ENCODE data around the gene IL12A. TPM values are rescaled to one million over a fixed set of nuclear protein-coding genes. Genes with fewer than 3 reads are reported as not detected.

IL12A gene
- total RNA-seq, 2 donors from 2014 or later: 0.31 to 3.9 TPM

GRCh38 chr3:159964166-159964973, 24.3 kb upstream of the IL12A start:
- no peak for DNase-seq (ENCODE audit: low spot score)
- Histone ChIP-seq H3K27me3 (no peaks in the 10 kb centered on the region), H3K4me3 (no peak overlapping the region), H3K9me3 (no peaks in the 10 kb centered on the region), H3K36me3 (no peaks in the 10 kb centered on the region), H3K4me1 (no peaks in the 10 kb centered on the region), H3K27ac (no peak overlapping the region)
- TF ChIP-seq, protein P1, sequence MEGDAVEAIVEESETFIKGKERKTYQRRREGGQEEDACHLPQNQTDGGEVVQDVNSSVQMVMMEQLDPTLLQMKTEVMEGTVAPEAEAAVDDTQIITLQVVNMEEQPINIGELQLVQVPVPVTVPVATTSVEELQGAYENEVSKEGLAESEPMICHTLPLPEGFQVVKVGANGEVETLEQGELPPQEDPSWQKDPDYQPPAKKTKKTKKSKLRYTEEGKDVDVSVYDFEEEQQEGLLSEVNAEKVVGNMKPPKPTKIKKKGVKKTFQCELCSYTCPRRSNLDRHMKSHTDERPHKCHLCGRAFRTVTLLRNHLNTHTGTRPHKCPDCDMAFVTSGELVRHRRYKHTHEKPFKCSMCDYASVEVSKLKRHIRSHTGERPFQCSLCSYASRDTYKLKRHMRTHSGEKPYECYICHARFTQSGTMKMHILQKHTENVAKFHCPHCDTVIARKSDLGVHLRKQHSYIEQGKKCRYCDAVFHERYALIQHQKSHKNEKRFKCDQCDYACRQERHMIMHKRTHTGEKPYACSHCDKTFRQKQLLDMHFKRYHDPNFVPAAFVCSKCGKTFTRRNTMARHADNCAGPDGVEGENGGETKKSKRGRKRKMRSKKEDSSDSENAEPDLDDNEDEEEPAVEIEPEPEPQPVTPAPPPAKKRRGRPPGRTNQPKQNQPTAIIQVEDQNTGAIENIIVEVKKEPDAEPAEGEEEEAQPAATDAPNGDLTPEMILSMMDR (IDR thresholded peaks at IDR 0.05): no peak

- Histone ChIP-seq H3K4me1 (no peaks in the 10 kb centered on the region), H3K27ac (no peak overlapping the region), H3K9me3 (no peaks in the 10 kb centered on the region), H3K4me3 (no peak overlapping the region), H3K27me3 (no peaks in the 10 kb centered on the region), H3K36me3 (no peaks in the 10 kb centered on the region)
- no peak for DNase-seq (ENCODE audit: low spot score)
- TF ChIP-seq, protein P1 (IDR thresholded peaks at IDR 0.05): no peak
These were observed 17.3 kb upstream of the IL12A start for GRCh38 chr3:159971311-159971710.

DNA sequence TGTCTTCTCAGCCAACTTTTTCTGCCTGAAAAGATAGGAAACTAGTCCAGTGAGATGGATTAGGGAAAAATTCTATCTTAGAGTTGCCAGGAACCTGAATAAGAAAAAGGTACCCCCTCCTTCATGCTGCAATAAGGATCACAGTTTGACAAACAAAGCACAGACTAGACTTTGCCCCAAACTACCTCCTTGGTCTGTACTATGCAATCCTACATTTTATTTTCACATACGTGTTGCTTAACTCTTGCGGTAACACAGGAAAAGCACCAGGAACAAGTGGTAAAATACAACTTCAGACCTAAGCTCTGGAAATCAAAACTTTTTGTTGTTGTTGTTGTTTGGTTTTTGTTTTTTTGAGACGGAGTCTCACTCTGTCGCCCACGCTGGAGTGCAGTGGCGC, 11.3 kb upstream of the IL12A start:
- H3K4me1 ChIP-seq: no peaks in the 10 kb centered on the region
- TF ChIP-seq, protein P1 (IDR thresholded peaks at IDR 0.05): no peak
- no peak for DNase-seq (ENCODE audit: low spot score)
- no peak overlapping the region for H3K4me3 ChIP-seq
- H3K27me3 ChIP-seq: no peaks in the 10 kb centered on the region
- no peak overlapping the region for H3K27ac ChIP-seq
- H3K36me3 ChIP-seq: no peaks in the 10 kb centered on the region
- peaks cover 0 to 3% of the 10 kb centered on the region in 2 donors for H3K9me3 ChIP-seq

DNA sequence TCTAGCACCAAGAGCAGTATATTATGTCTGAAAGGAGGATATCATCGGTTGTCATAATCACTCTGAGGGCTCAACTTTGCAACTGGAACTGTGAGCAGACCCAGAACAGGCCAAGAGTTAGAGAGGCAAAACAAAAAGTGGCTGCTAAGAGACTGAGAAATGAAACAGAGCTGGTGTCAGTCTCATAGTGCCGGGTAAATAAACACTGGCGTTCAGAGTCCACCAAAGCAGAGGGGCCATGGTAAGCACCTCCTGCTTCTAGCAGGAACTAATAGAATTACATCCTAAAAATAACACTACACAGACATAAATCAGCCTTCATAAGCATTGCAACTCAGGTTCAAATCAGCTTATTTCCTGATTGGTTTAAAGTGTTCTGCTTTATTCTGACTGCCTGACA, 10.3 kb upstream of the IL12A start:
- no peak overlapping the region for H3K4me3 ChIP-seq
- no peaks in the 10 kb centered on the region for H3K4me1 ChIP-seq
- TF ChIP-seq, protein P1 (IDR thresholded peaks at IDR 0.05): no peak
- peak overlapping the region; percentile 45 to 49 for H3K27ac ChIP-seq
- no peaks in the 10 kb centered on the region for H3K36me3 ChIP-seq
- no peak for DNase-seq (ENCODE audit: low spot score)
- peaks cover 0 to 3% of the 10 kb centered on the region in 2 donors for H3K9me3 ChIP-seq
- H3K27me3 ChIP-seq: no peaks in the 10 kb centered on the region

DNA sequence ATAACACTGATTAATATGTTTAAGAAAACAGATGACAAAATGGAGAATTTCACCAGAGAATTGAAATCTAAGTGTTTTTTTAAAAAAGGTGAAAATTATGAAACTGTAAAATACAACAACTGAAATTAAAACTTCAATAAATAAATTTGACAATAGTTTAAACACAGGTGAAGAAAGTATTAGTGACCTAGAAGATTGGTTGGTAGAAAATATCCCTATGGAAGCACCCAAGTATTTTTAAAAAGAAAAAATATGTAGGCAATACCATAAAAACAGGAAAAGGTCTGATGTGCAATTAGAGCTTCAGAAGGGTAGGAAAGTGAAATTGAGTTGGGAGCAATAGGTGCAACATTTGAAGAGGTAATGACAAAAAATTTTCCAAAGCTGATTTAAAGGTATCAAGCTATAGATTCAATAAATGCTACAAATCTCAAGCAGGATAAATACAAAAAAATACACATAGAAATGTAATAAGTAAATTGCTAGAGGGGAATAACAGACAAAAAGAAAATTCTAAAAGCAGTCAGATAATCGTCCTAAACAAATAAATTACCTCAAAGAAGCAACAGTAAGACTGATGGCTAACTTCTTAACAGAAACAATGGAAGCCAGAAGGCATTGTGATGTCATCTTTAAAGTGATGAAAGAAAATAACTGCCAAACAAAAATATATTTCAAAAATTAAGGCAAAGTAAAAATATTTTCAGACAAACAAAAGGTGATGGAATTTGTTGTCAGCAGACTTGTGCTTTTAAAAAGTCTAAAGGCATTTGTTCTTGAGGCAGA, 9.5 kb upstream of the IL12A start:
- no peaks in the 10 kb centered on the region for H3K4me1 ChIP-seq
- H3K27me3 ChIP-seq: no peaks in the 10 kb centered on the region
- DNase-seq (ENCODE audit: low spot score): no peak
- H3K36me3 ChIP-seq: no peaks in the 10 kb centered on the region
- H3K9me3 ChIP-seq: peaks cover 0 to 3% of the 10 kb centered on the region in 2 donors
- no peak overlapping the region for H3K4me3 ChIP-seq
- H3K27ac ChIP-seq: peak overlapping the region in 1 of 2 donors; percentile 49
- TF ChIP-seq, protein P1 (IDR thresholded peaks at IDR 0.05): no peak
